Measurements from ENCODE around the gene KTN1. TPM values are rescaled to one million over a fixed set of nuclear protein-coding genes. Genes with fewer than 3 reads are reported as not detected.
A peak's percentile ranks its signal among the peaks of the same experiment; 100 is the strongest.

KTN1 gene
- total and polyA plus RNA-seq, 8 donors = 125 to 171 (median 140) TPM

- Histone ChIP-seq H3K4me3 (no peak overlapping the region), H3K36me3 (no peaks in the 10 kb centered on the region), H3K9me3 (no peaks in the 10 kb centered on the region), H3K27me3 (no peaks in the 10 kb centered on the region), H3K27ac (peak overlapping the region in 1 of 2 donors; percentile 60), H3K4me1 (peaks cover 0 to 8% of the 10 kb centered on the region in 2 donors)
- no peak for TF ChIP-seq CTCF (IDR thresholded peaks at IDR 0.05)
- DNase-seq (peak in 1 of 4 donors; percentile 7), ATAC-seq (peak; percentile 59)
- intact Hi-C loops (cut with DNase I) = loop anchor here in 1 of 2 donors (10.0 kb wide), 1 partner anchor 768 kb away; no protein-coding TSS in a partner anchor
These were observed 126.3 kb downstream of the KTN1 start for GRCh38 chr14:55706365-55706684.

DNA sequence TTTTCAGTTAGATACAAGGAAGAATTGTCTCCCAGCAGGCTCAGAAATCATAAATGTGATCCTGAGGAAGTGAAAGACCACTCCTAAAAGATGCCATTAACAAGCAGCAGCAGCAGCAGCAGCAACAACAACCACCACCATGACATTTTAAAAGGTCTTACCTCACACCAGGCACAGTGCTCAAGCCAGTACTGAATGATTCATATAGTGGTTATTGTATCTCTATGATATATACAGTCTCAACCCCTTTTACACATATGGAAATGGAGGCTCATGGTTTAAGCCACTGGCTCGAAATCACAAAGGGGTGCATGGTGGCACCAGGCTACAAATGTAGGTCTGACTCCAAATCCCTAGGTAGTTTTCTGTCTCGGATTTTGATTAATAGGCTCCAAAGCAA is 126.9 kb downstream of the KTN1 start:
- no peak for TF ChIP-seq CTCF (IDR thresholded peaks at IDR 0.05)
- Histone ChIP-seq H3K4me1 (peaks cover 0 to 8% of the 10 kb centered on the region in 2 donors), H3K27me3 (no peaks in the 10 kb centered on the region), H3K9me3 (no peaks in the 10 kb centered on the region), H3K27ac (peak overlapping the region in 1 of 2 donors; percentile 60), H3K4me3 (no peak overlapping the region), H3K36me3 (no peaks in the 10 kb centered on the region)
- ATAC-seq (no peak), DNase-seq (no peak)
- intact Hi-C loops (cut with DNase I) = loop anchor here in 1 of 2 donors (10.0 kb wide), 1 partner anchor 768 kb away; no protein-coding TSS in a partner anchor

DNA sequence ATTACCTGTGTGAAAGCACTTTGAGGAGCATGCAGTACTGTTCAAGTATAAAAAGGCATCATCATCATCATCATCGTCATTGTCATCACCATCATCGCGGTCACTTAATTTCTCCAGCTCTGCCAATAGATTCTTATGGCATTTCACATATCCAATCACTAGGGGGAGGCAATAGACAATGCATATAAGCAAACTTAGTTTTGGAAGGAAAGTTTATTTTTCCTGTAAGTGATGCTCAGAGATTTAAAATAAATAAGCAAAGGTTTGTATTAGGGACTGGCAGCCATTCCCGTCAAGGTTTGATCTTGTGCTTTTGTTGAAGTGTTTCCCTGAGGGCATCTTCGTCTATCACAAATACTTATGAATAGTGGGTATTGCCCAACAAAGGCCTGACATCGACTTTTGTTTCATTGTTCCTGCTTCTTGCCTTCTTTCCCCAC is 127.4 kb downstream of the KTN1 start:
- peak; percentile 49 for TF ChIP-seq CTCF (IDR thresholded peaks at IDR 0.05)
- no peak overlapping the region for H3K27ac ChIP-seq
- peak; percentile 59 for ATAC-seq

GRCh38 chr14:55710506-55711041 is 130.6 kb downstream of the KTN1 start:
- ATAC-seq = no peak
- H3K4me1 ChIP-seq = peaks cover 0 to 8% of the 10 kb centered on the region in 2 donors
- H3K27ac ChIP-seq = no peak overlapping the region
- H3K27me3 ChIP-seq = no peaks in the 10 kb centered on the region
- H3K4me3 ChIP-seq = no peak overlapping the region
- TF ChIP-seq CTCF (IDR thresholded peaks at IDR 0.05) = no peak
- DNase-seq = no peak
- intact Hi-C loops (cut with DNase I) = no loop called here
- H3K9me3 ChIP-seq = no peaks in the 10 kb centered on the region
- H3K36me3 ChIP-seq = no peaks in the 10 kb centered on the region

More for the DNA sequence above, 127.4 kb downstream of the KTN1 start:
- no peak overlapping the region for H3K4me3 ChIP-seq
- no peaks in the 10 kb centered on the region for H3K27me3 ChIP-seq
- H3K36me3 ChIP-seq = no peaks in the 10 kb centered on the region
- H3K9me3 ChIP-seq = no peaks in the 10 kb centered on the region
- DNase-seq = peak in 2 of 4 donors; percentile 50 to 56
- intact Hi-C loops (cut with DNase I) = loop anchor here in 1 of 2 donors (10.0 kb wide), 1 partner anchor 767 kb away; no protein-coding TSS in a partner anchor
- peaks cover 0 to 8% of the 10 kb centered on the region in 2 donors for H3K4me1 ChIP-seq

DNA sequence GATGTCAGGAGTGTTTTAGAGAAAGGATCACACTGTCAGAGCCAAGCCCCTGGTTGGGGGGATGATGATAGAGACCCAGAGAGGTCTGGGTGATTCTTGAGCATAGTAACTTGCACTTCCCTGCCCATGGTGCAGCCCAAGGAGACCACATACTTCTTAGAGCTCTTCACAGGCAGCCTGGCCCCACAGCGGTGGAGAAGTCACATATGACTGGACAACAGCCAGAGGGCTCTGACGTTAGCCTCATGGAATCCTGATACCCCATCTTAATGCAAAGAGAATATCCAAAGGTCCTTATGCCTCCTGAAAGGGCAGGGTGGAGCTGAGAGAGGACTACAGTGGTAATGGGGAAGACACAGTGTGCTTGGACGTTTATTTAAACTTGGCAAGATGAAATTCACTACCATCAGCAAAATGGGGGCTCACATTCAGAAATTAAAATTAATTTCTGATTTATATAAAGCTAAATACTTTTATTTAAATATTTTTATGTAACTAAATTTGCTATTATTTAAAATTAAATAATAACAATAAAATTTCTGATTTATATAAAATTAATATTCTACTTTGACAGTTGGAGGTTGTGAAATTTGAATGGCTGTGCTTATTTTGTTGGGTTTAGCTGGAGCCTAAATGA is 131.3 kb downstream of the KTN1 start:
- H3K27me3 ChIP-seq = no peaks in the 10 kb centered on the region
- H3K27ac ChIP-seq = no peak overlapping the region
- no peaks in the 10 kb centered on the region for H3K36me3 ChIP-seq
- intact Hi-C loops (cut with DNase I) = no loop called here
- TF ChIP-seq CTCF (IDR thresholded peaks at IDR 0.05) = no peak
- H3K4me1 ChIP-seq = peaks cover 0 to 8% of the 10 kb centered on the region in 2 donors
- H3K4me3 ChIP-seq = no peak overlapping the region
- no peaks in the 10 kb centered on the region for H3K9me3 ChIP-seq
- DNase-seq (no peak), ATAC-seq (peak; percentile 7)
